Left lung (tissue), 10 donors: ENCODE data around the gene GMPPA. TPM values are rescaled to one million over a fixed set of nuclear protein-coding genes. Genes with fewer than 3 reads are reported as not detected.
A peak's percentile ranks its signal among the peaks of the same experiment; 100 is the strongest.

Experiments
- ATAC-seq: fragments of 200-7000 bp; cut with Tn5 transposase; one replicate; pipeline ENCODE4 v1.9.1; 2020; ENCODE audit warnings: moderate library complexity
- DNase-seq, 4 donors: peaks; one replicate each; pipeline ENCODE4 v3.0.0-alpha.2; 2013 to 2020
- H3K27ac ChIP-seq, 2 donors: fragments of 200-600 bp; sonication (generic) in 1 of 2; one replicate each; pipeline versions ENCODE4 v1.5.0 to v1.8.0; 2020 to 2021
- H3K27me3 ChIP-seq, 2 donors: fragments of 200-600 bp; sonication (generic) in 1 of 2; one replicate each; pipeline versions ENCODE4 v1.5.0 to v1.8.0; 2020 to 2021
- H3K36me3 ChIP-seq, 2 donors: fragments of 200-600 bp; sonication (generic) in 1 of 2; one replicate each; pipeline versions ENCODE4 v1.5.0 to v1.8.0; 2020 to 2021
- H3K4me1 ChIP-seq, 2 donors: fragments of 200-600 bp; one replicate each; pipeline ENCODE4 v1.8.0; 2021
- H3K4me3 ChIP-seq, 2 donors: fragments of 200-600 bp; sonication (generic) in 1 of 2; one replicate each; pipeline versions ENCODE4 v1.5.0 to v1.8.0; 2020 to 2021; ENCODE audit warnings: mild to moderate bottlenecking in 1 of 2
- H3K9me3 ChIP-seq, 2 donors: fragments of 200-600 bp; sonication (generic) in 1 of 2; one replicate each; pipeline versions ENCODE4 v1.5.0 to v1.8.0; 2020 to 2021
- intact Hi-C, 2 donors: fragments of 100-400 bp; cut with DNase I; formaldehyde crosslinking; loops; one replicate each; pipeline versions ENCODE4 v1.11.2 to v1.14.2; 2022
- microRNA-seq, 2 donors: library from miRNA; unstranded; fragments of <30 nt; microRNA quantifications; one replicate each; pipeline ENCODE4, GENCODE V29; 2019
- polyA plus RNA-seq, 6 donors: library from polyadenylated mRNA; unstranded; fragments of 120-200 nt; gene quantifications; one replicate each; pipeline ENCODE4 v1.2.1, GENCODE V29; 2013; ENCODE audit not compliant: insufficient read length in 6 of 6
- total RNA-seq, 2 donors: library from RNA; stranded (reverse); fragmentation: NEBNext Ultra II Directional; extraction: Animal tissue kit (Norgen Biotek cat#: 25700); gene quantifications; one replicate each; pipeline ENCODE4 v1.2.1, GENCODE V29; 2021
- TF ChIP-seq, protein P1 (sequence below), 2 donors: fragments of 200-600 bp; sonication (generic) in 1 of 2; IDR thresholded peaks; one replicate each; pipeline versions ENCODE4 v1.5.0 to v1.8.0; 2021; ENCODE audit warnings: antibody characterized with exemption in 2 of 2
- donor health status: DM: no; HTN: yes; CAD: no.
- donor health status: DM: no; HTN: no; CAD: no.

Gene GMPPA
- total and polyA plus RNA-seq, 8 donors, result 20.6 to 50.1 (median 25.4) TPM

DNA sequence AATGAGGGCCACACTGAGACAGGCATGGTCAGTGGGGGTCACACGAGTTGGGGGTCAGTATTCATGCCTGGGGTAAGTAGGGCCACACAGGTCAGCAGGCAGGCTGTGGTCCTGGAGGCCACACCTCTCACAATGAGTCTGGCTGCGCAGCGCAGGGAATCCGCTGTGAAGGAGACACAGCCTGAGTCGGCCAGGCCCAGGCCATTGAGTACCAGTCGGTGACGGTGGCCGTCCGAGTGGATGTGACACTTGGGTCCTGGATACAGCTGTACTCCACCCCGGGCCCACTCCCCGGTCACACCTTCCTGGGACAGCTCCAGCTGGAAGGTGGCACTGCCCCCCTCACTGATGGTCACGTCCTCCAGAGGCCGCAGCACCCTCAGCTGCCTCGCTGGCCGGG, 55.7 kb downstream of the GMPPA start:
- DNase-seq (peak in 1 of 4 donors; percentile 83), ATAC-seq (no peak)
- no peaks in the 10 kb centered on the region for H3K9me3 ChIP-seq
- no peak overlapping the region for H3K27ac ChIP-seq
- no peaks in the 10 kb centered on the region for H3K36me3 ChIP-seq
- intact Hi-C loops, result no loop called here
- TF ChIP-seq, protein P1, sequence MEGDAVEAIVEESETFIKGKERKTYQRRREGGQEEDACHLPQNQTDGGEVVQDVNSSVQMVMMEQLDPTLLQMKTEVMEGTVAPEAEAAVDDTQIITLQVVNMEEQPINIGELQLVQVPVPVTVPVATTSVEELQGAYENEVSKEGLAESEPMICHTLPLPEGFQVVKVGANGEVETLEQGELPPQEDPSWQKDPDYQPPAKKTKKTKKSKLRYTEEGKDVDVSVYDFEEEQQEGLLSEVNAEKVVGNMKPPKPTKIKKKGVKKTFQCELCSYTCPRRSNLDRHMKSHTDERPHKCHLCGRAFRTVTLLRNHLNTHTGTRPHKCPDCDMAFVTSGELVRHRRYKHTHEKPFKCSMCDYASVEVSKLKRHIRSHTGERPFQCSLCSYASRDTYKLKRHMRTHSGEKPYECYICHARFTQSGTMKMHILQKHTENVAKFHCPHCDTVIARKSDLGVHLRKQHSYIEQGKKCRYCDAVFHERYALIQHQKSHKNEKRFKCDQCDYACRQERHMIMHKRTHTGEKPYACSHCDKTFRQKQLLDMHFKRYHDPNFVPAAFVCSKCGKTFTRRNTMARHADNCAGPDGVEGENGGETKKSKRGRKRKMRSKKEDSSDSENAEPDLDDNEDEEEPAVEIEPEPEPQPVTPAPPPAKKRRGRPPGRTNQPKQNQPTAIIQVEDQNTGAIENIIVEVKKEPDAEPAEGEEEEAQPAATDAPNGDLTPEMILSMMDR (IDR thresholded peaks at IDR 0.05), result no peak
- H3K4me3 ChIP-seq, result no peak overlapping the region
- peaks cover 16 to 53% of the 10 kb centered on the region in 2 donors for H3K27me3 ChIP-seq
- H3K4me1 ChIP-seq, result peaks cover 5 to 20% of the 10 kb centered on the region in 2 donors

DNA sequence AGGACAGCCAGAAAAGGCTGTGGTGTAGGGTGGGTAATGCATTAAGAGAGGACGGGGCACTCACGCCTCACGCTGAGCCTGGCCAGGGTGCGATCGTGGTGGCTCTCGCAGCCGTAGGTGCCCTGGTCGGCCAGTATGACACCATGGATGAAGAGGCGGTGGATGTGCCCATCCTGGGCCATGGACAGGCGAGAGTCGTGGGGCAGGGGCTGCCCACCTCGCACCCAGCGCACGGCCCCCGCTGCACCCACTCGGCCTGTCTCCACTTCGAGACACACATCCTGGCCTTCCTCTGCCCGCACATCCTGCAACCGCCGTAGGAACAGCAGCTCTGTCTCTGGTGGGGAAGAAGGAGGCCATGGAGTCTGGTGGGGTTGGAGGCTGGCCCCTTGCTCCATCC, 57.3 kb downstream of the GMPPA start:
- DNase-seq, result peak in 1 of 4 donors; percentile 68

GRCh38 chr2:219556413-219556812, 57.7 kb downstream of the GMPPA start:
- H3K36me3 ChIP-seq, result no peaks in the 10 kb centered on the region
- peaks cover 14 to 32% of the 10 kb centered on the region in 2 donors for H3K27me3 ChIP-seq
- TF ChIP-seq, protein P1 (IDR thresholded peaks at IDR 0.05), result no peak
- H3K9me3 ChIP-seq, result no peaks in the 10 kb centered on the region
- intact Hi-C loops, result no loop called here
- ATAC-seq (no peak), DNase-seq (peak in 1 of 4 donors; percentile 62)
- H3K4me3 ChIP-seq, result no peak overlapping the region
- H3K4me1 ChIP-seq, result peaks cover 5 to 20% of the 10 kb centered on the region in 2 donors
- H3K27ac ChIP-seq, result no peak overlapping the region

More for the DNA sequence above, 57.3 kb downstream of the GMPPA start:
- intact Hi-C loops, result no loop called here
- Histone ChIP-seq H3K36me3 (no peaks in the 10 kb centered on the region), H3K27me3 (peaks cover 16 to 36% of the 10 kb centered on the region in 2 donors), H3K4me1 (peaks cover 5 to 20% of the 10 kb centered on the region in 2 donors), H3K9me3 (no peaks in the 10 kb centered on the region), H3K4me3 (no peak overlapping the region), H3K27ac (no peak overlapping the region)
- TF ChIP-seq, protein P1 (IDR thresholded peaks at IDR 0.05), result no peak
- ATAC-seq, result no peak

Small RNA genes within 50 kb of the gene (microRNA-seq; reads per million reads assigned to microRNA genes)
- 0 to 0.34 reads per million in 2 donors for gene MIR3132

Other genes starting within 250 kb of the GMPPA start
- gene TUBA4B, start 245.6 kb upstream of the GMPPA start, total RNA-seq, result 1 to 10 TPM in 1 of 2 donors, not detected in 1; 3.0 TPM
- gene TUBA4B, start 245.6 kb upstream of the GMPPA start, polyA plus RNA-seq, result 1 to 10 TPM in 5 of 6 donors, under 1 TPM in 1; 0.50 to 6.0 (median 3.7) TPM
- 10 to 100 TPM; 65.0 to 84.0 TPM for gene TUBA4A, start 245.0 kb upstream of the GMPPA start, total RNA-seq
- 10 to 100 TPM; 24.1 to 41.4 (median 36.2) TPM for gene TUBA4A, start 245.0 kb upstream of the GMPPA start, polyA plus RNA-seq
- gene DNAJB2, start 219.5 kb upstream of the GMPPA start, total RNA-seq, result 10 to 100 TPM; 54.2 to 97.4 TPM
- 10 to 100 TPM; 58.7 to 74.8 (median 63.7) TPM for gene DNAJB2, start 219.5 kb upstream of the GMPPA start, polyA plus RNA-seq
- 1 to 10 TPM in 1 of 2 donors, not detected in 1; 1.4 TPM for gene PTPRN, start 189.5 kb upstream of the GMPPA start, total RNA-seq
- gene PTPRN, start 189.5 kb upstream of the GMPPA start, polyA plus RNA-seq, result 1 to 10 TPM in 1 of 6 donors, under 1 TPM in 5; 0.17 to 1.1 (median 0.79) TPM
- gene RESP18, start 166.1 kb upstream of the GMPPA start, total RNA-seq, result not detected
- not detected for gene RESP18, start 166.1 kb upstream of the GMPPA start, polyA plus RNA-seq
- 10 to 100 TPM; 41.6 to 62.9 TPM for gene DNPEP, start 111.0 kb upstream of the GMPPA start, total RNA-seq
- 10 to 100 TPM; 60.6 to 86.4 (median 72.9) TPM for gene DNPEP, start 111.0 kb upstream of the GMPPA start, polyA plus RNA-seq
- gene DES, start 80.5 kb upstream of the GMPPA start, total RNA-seq, result 100 to 1,000 TPM in 1 of 2 donors, 10 to 100 TPM in 1; 32.0 to 101 TPM
- 10 to 100 TPM in 5 of 6 donors, 1 to 10 TPM in 1; 8.7 to 31.3 (median 23.8) TPM for gene DES, start 80.5 kb upstream of the GMPPA start, polyA plus RNA-seq
- gene SPEG, start 64.0 kb upstream of the GMPPA start, total RNA-seq, result 10 to 100 TPM in 1 of 2 donors, 1 to 10 TPM in 1; 7.3 to 11.7 TPM
- 10 to 100 TPM; 21.5 to 34.2 (median 29.1) TPM for gene SPEG, start 64.0 kb upstream of the GMPPA start, polyA plus RNA-seq
- gene ASIC4, start 15.6 kb downstream of the GMPPA start, total RNA-seq, result not detected
- under 1 TPM; 0.07 to 0.37 (median 0.20) TPM for gene ASIC4, start 15.6 kb downstream of the GMPPA start, polyA plus RNA-seq
- gene CHPF, start 44.9 kb downstream of the GMPPA start, total RNA-seq, result 100 to 1,000 TPM in 1 of 2 donors, 10 to 100 TPM in 1; 61.6 to 114 TPM
- 10 to 100 TPM; 18.8 to 34.9 (median 24.1) TPM for gene CHPF, start 44.9 kb downstream of the GMPPA start, polyA plus RNA-seq
- gene TMEM198, start 45.1 kb downstream of the GMPPA start, total RNA-seq, result 1 to 10 TPM; 2.9 to 3.5 TPM
- 1 to 10 TPM; 2.4 to 4.2 (median 3.4) TPM for gene TMEM198, start 45.1 kb downstream of the GMPPA start, polyA plus RNA-seq
- gene OBSL1, start 72.6 kb downstream of the GMPPA start, total RNA-seq, result 10 to 100 TPM; 43.4 to 65.0 TPM
- 100 to 1,000 TPM; 123 to 143 (median 135) TPM for gene OBSL1, start 72.6 kb downstream of the GMPPA start, polyA plus RNA-seq
- under 1 TPM; 0.37 to 0.44 TPM for gene INHA, start 73.4 kb downstream of the GMPPA start, total RNA-seq
- gene INHA, start 73.4 kb downstream of the GMPPA start, polyA plus RNA-seq, result 1 to 10 TPM in 4 of 6 donors, under 1 TPM in 2; 0.43 to 1.9 (median 1.1) TPM
- 10 to 100 TPM; 25.1 to 30.3 TPM for gene STK11IP, start 99.0 kb downstream of the GMPPA start, total RNA-seq
- gene STK11IP, start 99.0 kb downstream of the GMPPA start, polyA plus RNA-seq, result 10 to 100 TPM; 24.5 to 36.6 (median 29.2) TPM
- 1 to 10 TPM; 2.9 to 5.7 TPM for gene SLC4A3, start 128.7 kb downstream of the GMPPA start, total RNA-seq
- gene SLC4A3, start 128.7 kb downstream of the GMPPA start, polyA plus RNA-seq, result 10 to 100 TPM in 4 of 6 donors, 1 to 10 TPM in 2; 8.8 to 13.3 (median 10.6) TPM